Activated T-helper 1 cell treated with Interleukin-2 at 50 U/mL for 16 hours (primary cell): Measurements from ENCODE around the gene KLHL40.

Experiments used
- DNase-seq: peaks from one replicate; pipeline ENCODE4 v3.0.0-alpha.2; 2020; ENCODE audit warnings: low read depth

KLHL40 gene, protein sequence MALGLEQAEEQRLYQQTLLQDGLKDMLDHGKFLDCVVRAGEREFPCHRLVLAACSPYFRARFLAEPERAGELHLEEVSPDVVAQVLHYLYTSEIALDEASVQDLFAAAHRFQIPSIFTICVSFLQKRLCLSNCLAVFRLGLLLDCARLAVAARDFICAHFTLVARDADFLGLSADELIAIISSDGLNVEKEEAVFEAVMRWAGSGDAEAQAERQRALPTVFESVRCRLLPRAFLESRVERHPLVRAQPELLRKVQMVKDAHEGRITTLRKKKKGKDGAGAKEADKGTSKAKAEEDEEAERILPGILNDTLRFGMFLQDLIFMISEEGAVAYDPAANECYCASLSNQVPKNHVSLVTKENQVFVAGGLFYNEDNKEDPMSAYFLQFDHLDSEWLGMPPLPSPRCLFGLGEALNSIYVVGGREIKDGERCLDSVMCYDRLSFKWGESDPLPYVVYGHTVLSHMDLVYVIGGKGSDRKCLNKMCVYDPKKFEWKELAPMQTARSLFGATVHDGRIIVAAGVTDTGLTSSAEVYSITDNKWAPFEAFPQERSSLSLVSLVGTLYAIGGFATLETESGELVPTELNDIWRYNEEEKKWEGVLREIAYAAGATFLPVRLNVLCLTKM

DNA sequence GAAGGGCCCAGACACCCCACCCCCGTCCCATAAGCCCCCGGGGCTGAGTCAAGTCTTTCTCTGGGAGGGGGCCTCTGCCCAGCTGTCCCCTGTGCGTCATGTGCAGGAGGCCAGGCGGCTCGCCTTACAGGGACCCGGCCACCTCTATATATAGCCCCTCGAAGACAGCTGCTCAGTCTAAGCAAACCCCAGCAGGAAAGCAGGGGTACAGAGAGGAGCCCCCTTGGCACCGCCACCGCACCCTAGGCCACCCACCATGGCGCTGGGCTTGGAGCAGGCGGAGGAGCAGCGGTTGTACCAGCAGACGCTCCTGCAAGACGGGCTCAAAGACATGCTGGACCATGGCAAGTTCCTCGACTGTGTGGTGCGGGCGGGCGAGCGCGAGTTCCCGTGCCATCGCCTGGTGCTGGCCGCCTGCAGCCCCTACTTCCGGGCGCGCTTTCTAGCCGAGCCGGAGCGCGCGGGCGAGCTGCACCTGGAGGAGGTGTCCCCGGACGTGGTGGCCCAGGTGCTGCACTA is at the start of gene KLHL40:
Gene KLHL40 (plus strand): TSS at position 175 of the 519 bp plus-strand sequence. CDS start 82 bp downstream, at position 257.
- DNase-seq: no peak

DNA sequence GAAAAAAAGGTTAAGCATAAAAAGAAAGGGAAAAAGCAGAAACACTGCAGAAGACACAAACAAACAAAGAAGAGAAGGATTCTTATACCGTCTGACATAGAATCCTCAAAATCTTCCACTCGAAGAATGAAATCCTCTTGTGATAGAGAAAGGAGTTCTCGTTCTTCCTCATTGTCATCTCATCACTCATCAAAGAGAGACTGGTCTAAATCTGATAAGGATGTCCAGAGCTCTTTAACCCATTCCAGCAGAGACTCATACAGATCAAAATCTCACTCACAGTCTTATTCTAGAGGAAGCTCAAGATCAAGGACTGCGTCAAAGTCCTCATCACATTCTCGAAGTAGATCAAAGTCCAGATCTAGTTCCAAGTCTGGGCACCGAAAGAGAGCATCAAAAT is 48.3 kb upstream of the KLHL40 start:
- DNase-seq: no peak

DNA sequence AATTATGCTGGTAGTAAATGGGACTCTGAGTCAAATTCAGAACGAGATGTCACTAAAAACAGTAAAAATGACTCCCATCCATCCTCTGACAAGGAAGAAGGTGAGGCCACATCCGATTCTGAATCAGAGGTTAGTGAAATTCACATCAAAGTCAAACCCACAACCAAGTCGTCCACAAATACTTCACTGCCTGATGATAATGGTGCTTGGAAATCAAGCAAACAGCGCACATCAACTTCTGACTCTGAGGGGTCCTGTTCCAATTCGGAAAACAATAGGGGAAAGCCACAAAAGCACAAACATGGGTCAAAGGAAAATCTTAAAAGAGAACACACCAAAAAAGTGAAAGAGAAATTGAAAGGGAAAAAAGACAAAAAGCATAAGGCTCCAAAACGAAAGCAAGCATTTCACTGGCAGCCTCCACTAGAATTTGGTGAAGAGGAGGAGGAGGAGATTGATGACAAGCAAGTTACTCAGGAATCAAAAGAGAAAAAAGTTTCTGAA is 46.9 kb upstream of the KLHL40 start:
- no peak for DNase-seq

DNA sequence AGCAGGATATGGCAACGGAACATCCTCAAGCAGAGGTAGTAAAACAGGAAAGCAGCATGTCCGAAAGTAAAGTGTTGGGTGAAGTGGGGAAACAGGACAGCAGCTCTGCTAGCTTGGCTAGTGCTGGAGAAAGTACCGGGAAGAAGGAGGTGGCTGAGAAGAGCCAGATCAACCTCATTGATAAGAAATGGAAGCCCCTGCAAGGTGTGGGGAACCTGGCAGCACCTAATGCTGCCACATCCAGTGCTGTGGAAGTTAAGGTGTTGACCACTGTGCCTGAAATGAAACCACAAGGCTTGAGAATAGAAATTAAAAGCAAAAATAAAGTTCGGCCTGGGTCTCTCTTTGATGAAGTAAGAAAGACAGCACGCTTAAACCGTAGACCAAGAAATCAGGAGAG is 46.1 kb upstream of the KLHL40 start:
- no peak for DNase-seq

DNA sequence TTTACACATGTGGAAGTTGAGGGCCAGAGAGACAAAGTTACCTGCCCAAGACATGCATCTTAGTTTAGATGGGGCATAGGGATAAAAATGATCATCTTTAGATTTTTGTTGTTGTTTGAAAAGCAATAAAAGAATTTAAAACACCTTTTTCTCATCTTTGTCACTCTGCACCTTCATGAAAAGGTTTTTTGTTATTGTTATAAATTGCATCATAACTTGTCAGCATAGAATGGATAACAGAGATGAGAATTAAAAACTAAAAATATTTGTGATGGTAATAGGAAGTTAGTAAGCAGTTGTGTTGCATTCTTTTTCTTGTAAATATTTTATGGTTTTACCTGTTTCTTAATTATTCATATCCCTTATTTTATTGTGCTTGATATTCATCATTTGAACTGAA is 45.2 kb upstream of the KLHL40 start:
- no peak for DNase-seq

DNA sequence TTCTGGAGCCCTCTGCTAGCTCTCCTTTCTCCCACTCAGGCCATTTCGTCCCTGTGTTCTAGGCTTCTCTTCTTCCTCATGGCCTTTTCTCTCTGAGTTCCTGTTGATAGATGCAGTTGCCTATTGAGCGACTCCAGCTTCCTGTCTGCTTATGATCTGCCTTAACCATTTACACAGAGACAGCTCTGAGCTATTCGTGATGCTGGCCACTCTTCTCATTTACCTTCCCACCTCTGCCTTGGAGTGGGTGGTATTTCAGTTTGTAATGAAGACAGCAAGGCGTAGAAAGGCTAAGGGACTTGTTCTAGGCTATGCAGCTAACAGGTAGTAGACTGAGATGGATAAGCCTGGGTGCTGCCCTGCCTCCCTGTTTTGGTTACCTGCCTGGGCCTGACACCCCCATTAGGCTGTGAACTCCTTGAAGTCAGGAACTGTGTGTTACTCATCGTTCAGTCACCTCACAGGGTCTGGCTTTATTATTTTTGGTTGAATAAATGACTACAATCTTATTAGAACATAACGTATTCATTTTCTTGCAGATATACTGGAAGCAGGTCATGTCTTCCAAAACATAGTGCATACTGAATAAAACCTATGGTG is 44.5 kb upstream of the KLHL40 start:
- DNase-seq: no peak

DNA sequence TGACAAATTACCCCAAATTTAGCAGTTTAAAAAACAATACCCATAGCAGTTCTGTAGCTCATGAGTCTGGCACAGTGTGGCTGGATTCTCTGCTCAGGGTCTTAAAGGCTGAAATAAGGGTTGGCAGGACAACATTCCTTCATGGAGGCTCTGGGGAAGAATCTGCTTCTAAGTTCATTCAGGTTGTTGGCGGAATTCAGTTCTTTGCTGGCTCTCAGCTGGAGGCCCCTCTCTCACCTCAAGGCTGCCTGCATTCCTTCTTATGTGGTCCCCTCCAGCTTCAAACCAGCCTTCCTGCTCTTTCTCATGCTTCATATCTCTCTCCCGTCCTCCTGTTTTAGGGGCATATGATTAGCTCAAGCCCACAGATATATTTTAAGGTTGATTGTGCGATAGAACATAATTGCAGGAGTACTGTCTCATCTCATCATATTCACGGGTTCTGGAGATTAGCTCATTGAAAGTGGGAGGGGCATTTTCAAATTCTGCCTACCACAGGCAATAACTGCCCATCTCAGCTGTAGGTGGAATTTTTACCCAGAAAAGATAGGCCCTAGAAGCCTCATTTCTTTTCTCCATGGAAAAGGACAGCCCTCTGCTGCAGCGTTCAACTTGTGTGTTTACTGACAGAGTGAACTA is 37.4 kb upstream of the KLHL40 start:
- DNase-seq: no peak

DNA sequence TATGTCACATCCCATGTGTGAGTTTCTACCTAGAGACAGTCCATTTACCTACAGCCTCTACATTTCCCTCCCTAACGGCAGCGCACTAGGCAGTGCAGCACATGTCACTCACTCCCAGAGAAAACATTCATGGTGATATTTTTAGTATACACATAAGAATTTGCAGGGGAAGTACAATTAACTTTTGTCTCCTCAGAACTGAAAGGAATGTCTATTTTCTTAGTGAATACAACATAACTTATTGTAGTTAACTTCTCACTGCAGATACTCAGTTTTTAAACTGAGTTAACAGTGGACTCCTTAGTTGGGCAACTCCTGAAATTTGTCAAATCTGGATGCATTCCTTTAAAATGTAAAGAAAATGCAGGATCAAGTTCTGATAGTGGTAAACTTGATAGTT is 36.3 kb upstream of the KLHL40 start:
- DNase-seq: no peak

DNA sequence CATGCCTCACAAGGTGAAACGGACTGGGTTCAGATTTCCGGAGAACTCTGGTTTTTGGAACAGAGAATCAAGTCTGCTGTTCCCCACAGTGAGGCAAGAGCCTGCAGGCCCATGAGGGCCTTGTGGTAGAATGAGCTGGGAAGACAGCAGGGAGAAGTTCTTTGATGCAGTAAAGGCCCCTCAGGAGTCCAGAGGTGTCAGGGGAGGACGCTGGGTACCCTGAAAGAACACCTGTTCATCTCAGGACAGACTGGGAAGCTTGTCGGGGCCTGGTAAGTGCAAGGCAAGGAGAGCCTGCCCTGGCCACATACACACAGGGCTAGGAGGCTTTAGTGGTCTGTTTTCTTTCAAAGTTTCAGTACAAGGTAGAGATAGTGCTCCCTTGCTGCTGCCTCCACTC is 35.6 kb upstream of the KLHL40 start:
- no peak for DNase-seq

DNA sequence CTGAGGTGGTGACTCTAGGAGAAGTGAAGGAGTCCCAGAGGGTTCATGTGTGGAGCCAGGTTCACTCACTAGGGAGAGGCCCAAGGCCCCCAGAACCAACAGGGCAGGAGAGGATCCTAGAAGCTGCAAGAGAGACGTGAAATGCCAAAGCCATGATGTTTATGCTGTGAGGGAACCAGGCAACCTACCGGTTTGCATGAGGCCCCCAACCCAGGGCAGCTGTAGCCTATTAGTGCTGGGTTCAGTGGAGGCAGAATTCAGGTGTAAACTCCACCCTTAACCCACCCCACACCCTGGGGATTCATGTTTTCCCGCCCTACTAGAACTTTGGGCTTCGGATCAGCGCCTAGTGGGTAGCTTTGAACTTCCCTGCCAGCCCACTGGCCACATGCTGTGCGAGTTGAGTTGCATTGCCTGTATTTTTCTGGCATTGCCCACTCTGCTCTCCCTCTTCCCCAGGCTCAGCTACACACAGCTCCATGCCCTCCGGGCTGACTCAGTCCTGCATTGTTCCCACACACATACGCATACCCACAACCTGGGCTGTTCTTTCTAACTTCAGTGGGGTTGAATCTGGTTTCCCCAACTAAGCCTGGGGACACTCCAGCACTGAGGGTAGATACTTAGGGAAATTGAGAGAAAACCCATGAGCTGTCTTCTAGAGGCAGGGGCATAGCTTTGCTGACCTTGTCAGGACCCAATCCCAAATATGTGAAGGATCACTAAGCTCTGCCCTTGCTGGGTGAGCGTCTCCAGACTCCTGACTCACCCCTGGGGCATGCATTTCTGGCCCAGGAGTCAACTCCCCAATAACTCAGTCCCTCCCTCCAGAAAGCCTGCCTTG is 33.9 kb upstream of the KLHL40 start:
- DNase-seq: no peak

DNA sequence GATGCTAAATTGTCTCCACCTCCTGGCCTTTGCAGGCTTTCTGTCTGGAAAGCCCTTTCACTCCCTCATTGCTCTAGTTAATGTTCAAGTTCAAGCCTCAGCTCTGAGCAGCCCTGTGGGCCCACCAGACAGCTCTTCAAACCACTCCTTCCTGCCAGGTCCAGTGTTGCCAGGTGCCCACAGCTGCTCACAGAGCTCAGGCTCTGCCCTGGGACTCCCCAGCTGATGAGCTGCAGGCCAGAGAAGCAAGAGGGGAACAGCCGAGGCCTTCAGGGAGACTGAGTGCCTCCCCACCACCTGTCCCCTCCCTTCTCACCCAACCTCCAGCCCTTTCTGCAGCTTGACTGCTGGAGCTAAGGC is 33.1 kb upstream of the KLHL40 start:
- DNase-seq: no peak

DNA sequence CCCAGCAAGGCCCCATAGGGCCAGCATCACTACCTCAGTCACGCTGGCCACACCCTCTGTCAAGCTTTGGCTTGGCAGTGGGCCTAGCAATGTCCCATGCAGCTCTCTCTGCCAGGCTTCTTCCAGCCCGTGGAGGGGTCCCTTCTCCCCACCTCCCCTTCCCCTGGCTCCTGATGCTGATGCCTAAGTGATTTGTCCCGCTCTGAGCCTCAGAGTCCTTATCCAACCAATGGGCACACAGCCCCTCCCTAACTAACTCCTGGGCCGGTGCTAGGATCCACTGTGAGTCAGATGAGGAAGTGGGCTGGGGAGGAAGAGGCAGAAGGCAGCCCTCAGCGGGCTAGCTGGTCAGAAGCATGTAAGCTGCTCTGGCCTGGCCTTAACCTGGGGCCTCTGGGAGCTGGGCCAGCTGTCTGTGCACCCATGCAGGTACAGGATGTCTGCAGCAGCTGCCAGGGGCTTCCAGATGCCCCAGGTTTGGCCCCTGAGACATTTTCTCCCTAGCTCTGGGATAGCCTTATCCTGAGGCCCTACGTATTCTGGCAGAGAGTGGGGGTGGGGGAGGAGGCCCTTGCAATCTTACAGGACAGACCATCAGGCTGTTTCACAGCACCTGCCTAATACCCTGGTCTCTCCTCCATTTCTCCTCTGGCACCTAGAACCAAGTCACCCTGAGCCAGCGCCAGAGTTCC is 32.6 kb upstream of the KLHL40 start:
- no peak for DNase-seq

DNA sequence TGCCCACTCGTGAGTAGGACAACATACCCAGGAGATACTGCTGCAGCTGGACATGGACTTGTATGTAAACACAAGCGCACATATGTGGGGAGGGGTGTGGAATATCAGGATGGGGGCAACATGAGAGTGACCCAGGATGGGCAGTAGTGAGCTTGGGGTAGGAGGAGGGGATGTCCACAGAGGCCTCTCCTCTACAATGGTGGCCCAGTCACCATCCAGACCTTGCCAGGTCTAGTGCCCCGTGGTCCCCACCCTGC is 32.1 kb upstream of the KLHL40 start:
- DNase-seq: no peak

DNA sequence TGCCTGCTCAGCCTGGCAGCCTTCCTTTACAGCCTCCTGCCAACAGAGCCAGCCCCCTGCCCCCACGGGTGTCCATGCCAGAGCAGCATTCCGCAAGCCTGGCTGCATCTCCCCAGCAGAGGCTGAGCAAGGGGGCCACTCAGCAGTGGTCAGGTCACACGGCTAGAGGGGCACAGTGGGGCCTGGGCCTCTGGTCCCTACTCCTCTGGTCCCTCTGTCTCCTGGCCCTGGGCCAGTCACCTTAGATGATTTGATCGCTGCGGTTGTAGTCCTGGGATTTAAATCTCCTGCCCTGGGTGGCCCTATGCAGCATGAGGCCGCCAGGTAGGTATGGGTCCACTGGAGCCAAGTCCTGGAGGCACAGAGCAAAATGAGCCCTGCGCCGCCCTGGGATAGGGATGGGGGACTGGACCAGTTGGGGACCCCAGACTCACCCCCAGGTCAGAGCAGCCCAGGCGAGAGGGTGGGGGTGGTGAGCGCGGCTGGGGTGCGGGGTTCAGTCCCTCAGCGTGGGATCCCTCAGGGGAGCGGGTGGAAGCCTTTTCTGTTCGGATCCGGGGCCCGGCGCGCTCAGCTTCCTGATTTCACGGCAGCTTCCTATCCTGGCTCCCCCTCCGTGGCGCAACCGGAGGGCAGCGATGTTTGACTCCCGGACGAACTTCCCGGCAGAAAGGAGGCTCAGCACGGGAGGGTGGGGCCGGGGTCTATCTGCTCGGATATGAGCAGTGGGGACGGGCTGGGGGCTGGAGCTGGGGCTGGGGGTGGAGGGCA is 31.6 kb upstream of the KLHL40 start, which contains the start of gene ZBTB47:
Gene ZBTB47 (plus strand): TSS at position 138 of the 771 bp plus-strand sequence. CDS start 4,659 bp downstream, outside the sequence.
- DNase-seq: no peak

DNA sequence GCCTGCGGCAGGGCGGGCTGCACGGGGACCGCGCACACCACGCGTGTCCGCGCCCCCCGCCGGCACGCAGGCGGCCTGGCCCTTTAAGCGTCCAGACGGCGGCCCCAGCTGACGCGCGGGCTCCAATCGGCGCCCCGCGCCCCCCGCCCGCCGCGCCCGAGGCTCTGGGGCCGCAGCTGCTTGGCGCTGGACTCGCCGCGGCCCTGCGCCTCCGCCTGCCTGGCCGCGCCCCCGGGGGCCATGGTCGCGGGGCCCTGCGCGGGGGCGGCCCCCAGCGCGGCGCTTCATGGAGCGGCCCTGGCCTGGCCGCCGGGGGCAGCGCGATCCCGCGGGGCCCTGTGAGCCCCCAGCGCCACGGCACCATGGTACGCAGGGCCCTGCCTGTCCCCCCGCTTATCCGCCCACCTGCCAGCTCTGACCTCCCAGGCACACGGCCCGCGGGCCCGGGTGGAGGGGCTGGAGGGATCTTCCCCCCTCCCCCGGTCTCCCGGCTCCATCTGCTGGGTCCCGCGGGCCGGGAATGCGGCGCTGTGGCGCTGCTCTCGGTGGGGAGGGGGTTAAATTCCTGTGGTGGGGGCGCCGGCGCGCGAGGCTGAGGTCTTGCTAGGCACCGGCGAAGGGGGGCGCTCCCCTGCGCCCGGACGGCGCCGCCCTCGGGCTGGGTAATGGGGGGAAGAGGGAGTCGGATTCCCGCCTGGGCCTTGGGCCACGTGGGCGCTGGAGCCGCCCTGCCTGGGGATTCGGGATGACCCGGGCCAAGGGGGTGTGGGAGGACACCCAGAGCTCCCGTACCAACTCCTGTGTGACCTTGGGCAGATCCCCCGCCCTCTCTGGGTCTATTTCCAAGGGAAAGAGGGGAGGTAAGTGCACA is 30.8 kb upstream of the KLHL40 start:
- DNase-seq: no peak

DNA sequence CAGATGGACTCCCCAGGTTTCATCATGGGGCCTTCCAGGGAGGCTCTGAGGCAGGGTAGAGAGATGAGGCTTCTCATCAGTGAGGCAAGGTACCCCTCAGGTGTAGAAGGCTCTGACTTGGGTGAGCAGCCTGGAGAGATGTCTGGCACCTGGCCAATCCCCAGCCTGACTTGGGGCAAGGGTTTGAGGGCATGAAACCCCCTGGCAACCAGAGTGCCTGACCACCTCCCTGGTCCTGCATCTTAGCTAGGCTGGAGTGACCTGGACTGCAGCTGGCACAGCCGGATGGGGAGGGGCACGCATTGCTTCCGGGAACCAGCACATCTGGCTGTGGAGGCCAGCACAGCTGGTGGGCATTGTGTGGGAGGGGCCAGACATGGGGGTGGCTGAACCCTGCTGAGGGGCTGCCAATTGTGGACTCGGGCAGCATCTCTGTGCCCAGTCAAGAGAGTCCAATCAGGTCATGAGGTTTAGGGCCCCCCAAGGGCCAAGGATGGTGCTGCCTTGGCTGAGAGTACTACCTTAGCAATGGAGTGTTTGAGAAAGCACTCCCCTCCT is 29.9 kb upstream of the KLHL40 start:
- no peak for DNase-seq

DNA sequence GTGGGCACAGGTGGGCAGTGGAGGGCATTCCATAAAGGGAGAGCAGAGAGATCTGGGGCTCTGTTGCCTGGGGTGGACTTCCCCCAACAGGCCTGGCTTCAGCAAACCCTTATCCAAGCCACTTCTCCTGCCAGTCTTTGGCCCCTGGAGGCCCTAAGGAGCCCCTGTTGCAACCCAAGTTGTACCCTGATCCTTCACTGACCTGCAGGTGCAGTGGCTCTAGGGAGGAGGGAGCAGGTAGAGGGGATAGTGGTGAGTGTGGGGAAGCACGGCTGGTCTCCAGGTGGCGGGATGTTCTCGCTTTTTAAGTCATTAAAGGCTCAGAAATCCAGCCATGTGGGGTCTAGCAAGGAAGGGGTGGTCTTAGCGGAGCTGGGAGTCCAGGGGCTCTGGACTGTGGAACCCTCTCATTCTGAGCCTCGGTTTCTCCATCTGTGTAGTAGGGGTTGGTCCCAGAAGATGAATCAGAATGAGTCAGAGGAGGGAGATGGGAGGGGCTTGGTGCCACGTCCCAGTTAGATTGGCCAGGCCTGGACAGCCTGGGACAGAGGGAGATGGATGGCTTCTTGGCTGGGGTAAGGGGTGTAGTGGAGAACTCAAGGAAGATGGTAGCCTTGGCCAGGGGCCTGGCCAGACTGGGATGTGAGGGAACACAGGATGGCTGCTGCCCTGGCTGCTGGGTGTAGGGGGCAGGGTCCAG is 29.2 kb upstream of the KLHL40 start:
- no peak for DNase-seq
